NCI-H146 treated with DMSO at 0.1 percent for 48 hours (cell line): Measurements from ENCODE around the gene PDE2A.

Experiments
- DNase-seq: peaks from one replicate; lab custom pipeline; 2025; ENCODE audit not compliant: unreplicated experiment; lab: John Stamatoyannopoulos, UW

The PDE2A gene

GRCh38 chr11:72684236-72684912 lies 10.2 kb upstream of the PDE2A start:
- no peak for DNase-seq

GRCh38 chr11:72683782-72684200 lies 9.6 kb upstream of the PDE2A start:
- no peak for DNase-seq

- DNase-seq = no peak
Measured at GRCh38 chr11:72682858-72683243, 8.6 kb upstream of the PDE2A start.

- DNase-seq = no peak
Measured at GRCh38 chr11:72682238-72682857, 8.1 kb upstream of the PDE2A start.

- no peak for DNase-seq
Measured at GRCh38 chr11:72681226-72682153, 7.3 kb upstream of the PDE2A start.

GRCh38 chr11:72680624-72681158 lies 6.5 kb upstream of the PDE2A start:
- DNase-seq = no peak

GRCh38 chr11:72679869-72680268 lies 5.6 kb upstream of the PDE2A start:
- DNase-seq = no peak

- no peak for DNase-seq
Measured at GRCh38 chr11:72678524-72678923, 4.3 kb upstream of the PDE2A start.

- no peak for DNase-seq
Measured at GRCh38 chr11:72676861-72677341, 2.7 kb upstream of the PDE2A start.

GRCh38 chr11:72675221-72675620 lies 999 bp upstream of the PDE2A start:
- DNase-seq = no peak

- no peak for DNase-seq
Measured at GRCh38 chr11:72673284-72673942, 809 bp downstream of the PDE2A start.

- DNase-seq = no peak
Measured at GRCh38 chr11:72672597-72673238, 1.5 kb downstream of the PDE2A start.

GRCh38 chr11:72671152-72672099 lies 2.8 kb downstream of the PDE2A start:
- DNase-seq = no peak

- no peak for DNase-seq
Measured at GRCh38 chr11:72670041-72670440, 4.2 kb downstream of the PDE2A start.

- no peak for DNase-seq
Measured at GRCh38 chr11:72669527-72669926, 4.7 kb downstream of the PDE2A start.

GRCh38 chr11:72668629-72669347 lies 5.4 kb downstream of the PDE2A start:
- no peak for DNase-seq

- no peak for DNase-seq
Measured at GRCh38 chr11:72665911-72666472, 8.2 kb downstream of the PDE2A start.

GRCh38 chr11:72662036-72662435 lies 12.2 kb downstream of the PDE2A start:
- DNase-seq = no peak
